Measurements from ENCODE around the gene FAM47E. TPM values are rescaled to one million over a fixed set of nuclear protein-coding genes. Genes with fewer than 3 reads are reported as not detected.

The FAM47E gene
- total RNA-seq, 1 experiment from 2014 or later = 0.11 TPM

GRCh38 chr4:76301775-76302162, 50.2 kb downstream of the FAM47E start:
- DNase-seq (ENCODE audit: low read depth) = no peak

GRCh38 chr4:76302826-76303438, 51.4 kb downstream of the FAM47E start:
- DNase-seq (ENCODE audit: low read depth) = no peak

GRCh38 chr4:76305033-76305687, 53.6 kb downstream of the FAM47E start:
- no peak for DNase-seq (ENCODE audit: low read depth)

GRCh38 chr4:76305971-76306881, 54.7 kb downstream of the FAM47E start, which contains the start of gene STBD1:
Gene STBD1, plus strand, starts transcription at chr4:76306733. Its CDS starts 37 bp downstream, at chr4:76306770.
- DNase-seq (ENCODE audit: low read depth) = peak; percentile 42

- DNase-seq (ENCODE audit: low read depth) = peak; percentile 37
Observed at GRCh38 chr4:76306882-76307659, 55.5 kb downstream of the FAM47E start.

GRCh38 chr4:76307660-76308014, 56.1 kb downstream of the FAM47E start:
- no peak for DNase-seq (ENCODE audit: low read depth)

GRCh38 chr4:76308548-76308947, 57.0 kb downstream of the FAM47E start:
- DNase-seq (ENCODE audit: low read depth) = no peak

- DNase-seq (ENCODE audit: low read depth) = no peak
Observed at GRCh38 chr4:76309939-76310550, 58.5 kb downstream of the FAM47E start.

- DNase-seq (ENCODE audit: low read depth) = no peak
Observed at GRCh38 chr4:76310683-76311082, 59.2 kb downstream of the FAM47E start.

- no peak for DNase-seq (ENCODE audit: low read depth)
Observed at GRCh38 chr4:76311896-76312331, 60.4 kb downstream of the FAM47E start.

- no peak for DNase-seq (ENCODE audit: low read depth)
Observed at GRCh38 chr4:76312457-76312856, 60.9 kb downstream of the FAM47E start.

GRCh38 chr4:76313547-76313946, 62.0 kb downstream of the FAM47E start:
- no peak for DNase-seq (ENCODE audit: low read depth)

GRCh38 chr4:76315267-76315918, 63.9 kb downstream of the FAM47E start:
- no peak for DNase-seq (ENCODE audit: low read depth)

GRCh38 chr4:76316131-76316530, 64.6 kb downstream of the FAM47E start:
- DNase-seq (ENCODE audit: low read depth) = no peak

GRCh38 chr4:76322236-76322635, 70.7 kb downstream of the FAM47E start:
- no peak for DNase-seq (ENCODE audit: low read depth)

- DNase-seq (ENCODE audit: low read depth) = no peak
Observed at GRCh38 chr4:76325072-76325471, 73.6 kb downstream of the FAM47E start.

GRCh38 chr4:76326515-76326914, 75.0 kb downstream of the FAM47E start:
- DNase-seq (ENCODE audit: low read depth) = no peak
